GM21825 (cell line): Measurements from ENCODE around the gene DOCK4.

Source experiments
- ATAC-seq: cut with Tn5 transposase; IDR thresholded peaks from one replicate; pipeline ENCODE4 v1.9.1; 2021; ENCODE audit warnings: mild to moderate bottlenecking, moderate library complexity; ENCODE audit not compliant: unreplicated experiment

Gene DOCK4

DNA sequence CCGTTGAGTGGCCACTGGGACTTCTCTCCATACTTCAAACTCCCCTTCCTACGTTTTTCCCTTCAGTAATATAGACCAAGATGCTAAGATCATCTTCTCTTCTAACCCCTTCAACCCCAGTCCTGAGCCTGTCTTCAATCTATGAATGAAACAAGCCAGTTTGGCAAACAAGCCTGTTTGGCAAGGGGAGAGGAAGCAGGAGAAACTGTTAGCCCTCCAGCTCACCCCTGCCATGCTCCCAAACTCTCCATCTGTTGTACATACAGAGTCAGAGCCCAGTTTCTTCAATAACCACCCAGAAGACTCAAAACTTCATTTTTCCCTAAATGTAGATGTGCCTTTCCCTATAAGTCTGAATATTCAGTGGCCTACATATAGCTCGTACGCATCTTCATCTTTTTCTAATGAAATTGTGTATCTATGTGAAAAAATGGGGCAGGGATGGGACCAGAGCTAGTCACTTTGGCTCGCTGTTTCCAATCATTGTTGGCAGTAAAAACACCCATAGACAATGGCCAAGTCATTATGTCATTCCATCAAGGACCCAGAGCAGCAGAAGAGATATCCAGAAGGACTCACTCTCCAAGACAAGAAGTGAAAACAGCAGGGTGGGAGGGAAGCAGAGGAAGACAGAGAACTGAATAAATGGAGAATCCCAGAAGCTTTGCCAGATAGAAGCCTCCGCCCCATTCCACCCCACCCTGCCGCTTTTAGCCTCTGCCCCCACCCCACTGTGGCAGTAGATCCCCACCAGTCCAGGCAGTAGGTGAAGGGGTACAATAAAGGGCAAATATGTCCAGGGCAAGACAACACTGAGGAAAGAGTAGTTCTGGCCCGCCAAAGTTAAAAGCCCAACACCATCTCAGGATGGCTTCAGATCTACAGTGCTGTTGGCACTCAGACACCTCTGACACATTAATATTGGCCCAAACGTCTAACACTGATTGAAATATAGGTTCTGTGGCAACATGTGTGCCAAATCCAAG is 87.3 kb downstream of the DOCK4 start:
- no peak for ATAC-seq

DNA sequence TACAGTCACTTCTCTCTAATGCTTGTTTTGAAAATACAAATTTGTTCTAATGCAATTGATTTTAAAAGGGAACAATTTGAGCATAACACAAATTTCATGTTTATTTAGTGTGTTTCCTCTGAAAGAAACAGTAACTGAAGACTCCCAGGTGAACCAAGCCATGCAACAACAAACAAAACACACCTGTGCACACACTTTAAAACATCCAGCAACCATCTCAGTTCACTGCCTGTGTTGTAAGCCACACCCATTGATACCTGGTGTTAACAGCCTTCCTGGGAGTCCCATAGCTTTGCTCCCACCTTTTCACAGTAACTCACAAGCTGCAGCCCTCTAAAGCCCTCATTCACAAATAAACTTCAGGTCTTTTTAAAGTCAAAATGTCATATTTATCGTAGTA is 89.3 kb downstream of the DOCK4 start:
- no peak for ATAC-seq

DNA sequence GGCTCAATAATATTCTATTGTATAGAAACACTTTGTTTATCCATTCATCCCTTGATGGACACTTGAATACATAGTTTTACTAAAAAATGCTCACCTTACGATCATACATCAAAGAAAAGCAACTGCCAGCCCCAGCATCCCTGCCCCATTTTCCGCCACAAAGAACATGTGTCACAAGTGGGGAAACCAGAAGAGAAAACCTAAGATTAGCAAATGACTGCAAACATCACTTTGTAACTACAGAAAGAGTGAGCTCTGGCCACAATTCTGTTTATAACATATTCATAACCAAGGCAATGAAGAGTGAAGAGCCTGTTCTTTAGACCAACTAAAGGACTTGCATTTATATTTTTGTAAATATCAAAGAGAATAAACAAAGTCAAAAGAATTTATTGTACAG is 89.8 kb downstream of the DOCK4 start:
- no peak for ATAC-seq

DNA sequence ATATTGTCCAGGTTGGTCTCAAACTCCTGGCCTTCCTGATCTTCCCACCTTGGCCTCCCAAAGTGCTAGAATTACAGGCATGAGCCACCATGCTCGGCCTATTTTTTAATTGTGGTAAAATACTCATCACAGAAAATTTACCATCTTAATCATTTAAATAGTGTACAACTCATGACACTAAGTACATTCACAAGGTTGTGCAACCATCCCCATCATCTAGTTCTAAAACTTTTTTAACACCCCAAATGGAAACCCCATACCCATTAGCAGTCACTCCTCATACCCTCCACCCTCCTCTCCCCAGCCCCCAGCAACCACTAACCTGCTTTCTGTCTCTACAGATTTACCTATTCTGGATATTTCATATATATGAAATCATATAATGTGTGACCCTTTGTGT is 90.3 kb downstream of the DOCK4 start:
- ATAC-seq: no peak

DNA sequence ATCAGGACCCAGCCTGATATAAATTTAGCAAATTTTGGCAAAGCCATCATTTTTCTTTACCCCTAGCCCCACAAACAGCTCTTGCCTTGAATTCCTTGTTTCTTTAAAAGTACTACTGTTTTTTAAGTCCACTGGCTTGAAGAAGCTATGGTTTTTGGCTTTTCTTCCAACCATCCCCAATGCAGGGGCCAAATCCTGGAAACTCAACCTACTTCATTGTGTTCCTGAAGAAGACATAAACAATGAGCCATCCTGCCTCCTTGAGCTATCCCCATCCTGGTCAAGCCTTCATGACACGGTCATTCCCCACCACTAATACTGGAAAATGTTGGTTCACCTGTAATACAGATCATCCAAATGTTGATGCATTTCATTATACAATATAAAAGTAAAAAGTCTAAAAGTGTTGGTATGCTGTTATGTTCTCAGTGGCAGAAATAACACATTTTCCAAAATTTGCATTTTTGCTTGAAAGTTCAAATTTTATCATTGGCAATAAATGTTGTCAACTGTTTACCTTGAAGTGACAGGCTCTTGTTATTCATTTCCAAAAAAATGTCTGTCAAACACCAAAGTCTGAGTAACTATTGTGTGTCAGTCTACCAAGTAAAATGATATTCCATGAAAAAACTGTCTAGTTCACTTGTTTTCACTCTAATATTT is 92.2 kb downstream of the DOCK4 start:
- no peak for ATAC-seq

DNA sequence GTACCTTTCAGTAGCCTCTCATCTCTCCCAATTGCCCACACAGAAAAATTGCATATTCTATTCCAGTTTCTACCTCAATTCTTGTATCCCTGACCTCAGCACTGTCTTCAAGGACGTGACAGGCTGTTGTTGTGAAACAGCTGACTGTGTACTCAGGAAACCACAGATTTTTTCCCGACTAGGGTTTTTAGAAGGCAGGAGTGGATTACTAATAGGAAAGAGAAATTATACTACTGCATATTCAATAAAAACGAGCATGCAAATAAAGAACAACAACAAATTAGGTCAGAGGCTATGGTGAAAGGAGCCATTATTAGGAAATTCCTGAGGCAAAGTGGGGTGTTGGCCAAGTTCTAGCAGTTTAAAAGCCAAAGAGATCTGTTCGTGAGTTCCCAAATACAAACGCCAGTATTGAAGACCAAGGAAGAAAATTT is 93.4 kb downstream of the DOCK4 start:
- ATAC-seq: no peak

DNA sequence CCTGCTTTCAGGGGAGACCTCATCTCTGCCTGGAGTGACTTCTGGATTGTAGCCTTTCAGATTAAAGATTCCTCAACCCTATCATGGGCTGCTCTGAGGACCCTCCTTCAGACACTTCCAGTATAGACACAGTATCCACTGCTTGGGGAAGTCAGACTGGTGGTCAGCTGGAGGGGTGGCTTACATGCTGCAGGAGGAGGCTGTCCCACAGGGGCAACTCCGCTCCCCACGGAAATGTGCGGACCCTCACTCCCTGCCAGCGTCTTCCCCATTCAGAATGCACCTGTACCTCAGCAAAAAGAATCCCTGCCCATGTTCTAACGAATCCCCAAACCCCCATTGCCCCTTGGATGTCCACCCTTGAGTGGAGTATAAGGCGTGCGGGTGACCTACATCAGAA is 95.5 kb downstream of the DOCK4 start:
- ATAC-seq: no peak

DNA sequence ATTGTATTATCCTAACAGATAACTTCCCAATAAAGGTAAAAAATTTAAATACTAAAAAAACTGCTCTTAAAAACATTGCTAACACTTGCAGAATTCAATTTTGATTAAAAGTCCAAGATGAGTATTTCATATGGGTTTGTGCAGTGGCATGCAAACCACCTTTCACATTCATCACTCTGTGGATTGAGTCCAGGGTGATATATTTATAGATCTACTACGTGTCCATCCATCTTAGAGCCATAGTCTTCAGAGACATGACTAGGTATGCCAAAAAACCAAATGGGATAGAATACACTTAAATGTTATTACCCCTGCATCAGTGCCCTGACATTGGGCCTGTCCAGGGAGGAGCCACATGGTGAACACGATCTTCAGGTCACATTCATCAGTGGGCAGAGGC is 96.0 kb downstream of the DOCK4 start:
- no peak for ATAC-seq

DNA sequence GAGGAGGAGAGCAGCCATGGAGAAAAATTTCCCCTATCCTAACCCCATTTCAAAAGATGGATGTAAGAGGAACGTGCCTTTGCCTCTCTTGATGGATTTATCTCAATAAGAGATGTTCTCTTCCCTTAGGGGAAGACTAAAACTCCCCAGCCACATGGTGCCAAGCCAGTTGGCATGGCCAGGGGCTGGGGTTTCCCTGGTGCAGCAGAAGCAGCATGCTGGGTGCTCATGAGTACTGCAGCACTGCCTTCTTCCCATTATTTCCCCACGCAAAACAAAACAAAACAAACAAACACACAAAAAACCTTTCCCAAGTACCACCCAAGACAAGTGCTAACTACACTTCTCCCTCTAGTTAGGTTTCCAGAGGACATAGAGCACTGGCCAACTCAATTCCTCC is 97.2 kb downstream of the DOCK4 start:
- no peak for ATAC-seq

DNA sequence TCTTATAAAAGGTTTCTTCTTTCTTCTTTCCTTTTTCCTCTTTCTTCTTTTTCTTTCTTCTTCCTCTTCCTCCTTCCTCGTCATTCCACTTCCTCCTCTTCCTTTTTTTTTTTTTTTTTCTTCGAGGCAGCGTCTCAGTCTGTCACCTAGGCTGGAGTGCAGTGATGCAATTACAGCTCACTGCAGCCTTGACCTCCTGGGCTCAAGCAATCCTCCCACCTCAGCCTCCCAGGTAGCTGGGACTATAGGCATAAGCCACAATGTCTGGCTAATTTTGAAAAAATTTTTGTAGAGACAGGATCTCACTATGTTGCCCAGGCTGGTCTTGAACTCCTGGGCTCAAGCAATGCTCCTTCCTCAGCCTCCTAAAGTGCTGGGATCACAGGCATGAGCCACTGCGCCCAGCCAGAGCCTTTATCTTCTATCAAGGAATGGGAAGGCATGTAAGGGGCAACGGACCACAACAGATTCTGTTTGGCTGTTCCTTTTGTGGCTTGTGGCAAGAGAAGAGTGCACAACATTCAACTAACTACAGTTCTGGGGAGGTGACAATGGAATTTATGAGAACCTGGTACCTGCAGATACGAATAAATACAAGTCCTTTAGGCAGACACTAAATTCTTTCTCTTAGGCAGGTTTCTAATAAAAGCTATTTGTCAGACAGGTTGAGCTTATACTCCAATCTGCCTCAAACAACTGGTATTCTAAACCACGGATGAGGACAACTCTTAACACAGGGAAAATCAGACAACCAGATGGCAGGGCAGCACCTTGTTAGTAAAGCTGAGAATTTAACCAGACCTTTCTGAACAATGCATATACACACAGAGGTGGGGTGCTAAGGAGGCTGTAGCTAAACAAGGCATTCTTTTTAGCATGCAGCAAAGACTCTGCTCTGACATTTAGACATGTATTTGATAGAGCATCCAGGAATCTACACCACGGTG is 100.3 kb downstream of the DOCK4 start:
- no peak for ATAC-seq

DNA sequence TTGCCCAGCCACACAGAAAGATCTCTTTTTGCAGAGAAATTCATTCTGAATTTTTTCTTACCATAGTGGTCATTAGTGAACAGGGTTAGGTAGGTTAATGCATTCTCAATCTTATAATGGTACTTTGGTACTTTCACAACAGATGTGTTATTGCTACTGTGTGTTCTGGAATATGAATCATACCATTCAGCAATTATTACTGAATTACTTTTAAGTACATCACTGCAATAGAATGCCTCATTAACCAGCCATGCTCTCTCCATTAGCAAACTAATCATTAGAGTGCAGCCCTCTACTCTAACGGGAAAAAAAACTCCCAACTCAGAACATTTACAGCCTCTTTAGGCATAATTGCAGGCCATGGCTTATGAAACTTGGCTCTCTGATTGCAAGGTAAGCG is 102.1 kb downstream of the DOCK4 start:
- no peak for ATAC-seq

DNA sequence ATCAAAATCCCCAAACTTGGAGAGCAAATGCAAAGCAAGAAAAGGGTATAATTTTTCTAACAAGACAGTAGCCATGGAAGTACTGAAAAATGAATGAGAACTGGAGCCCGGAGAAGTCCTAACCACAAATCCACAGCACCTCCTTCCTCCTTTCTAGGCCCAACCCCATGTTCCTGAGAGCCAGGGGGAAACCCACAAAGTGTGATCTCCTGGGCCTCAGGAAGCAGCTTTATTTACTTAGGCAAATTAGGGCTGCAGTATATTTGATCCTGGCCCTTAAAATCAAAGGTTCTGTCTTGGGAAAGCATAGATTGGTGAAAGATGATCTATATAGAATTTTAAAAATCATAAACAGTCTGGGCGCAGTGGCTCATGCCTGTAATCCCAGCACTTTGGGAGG is 103.0 kb downstream of the DOCK4 start:
- no peak for ATAC-seq

DNA sequence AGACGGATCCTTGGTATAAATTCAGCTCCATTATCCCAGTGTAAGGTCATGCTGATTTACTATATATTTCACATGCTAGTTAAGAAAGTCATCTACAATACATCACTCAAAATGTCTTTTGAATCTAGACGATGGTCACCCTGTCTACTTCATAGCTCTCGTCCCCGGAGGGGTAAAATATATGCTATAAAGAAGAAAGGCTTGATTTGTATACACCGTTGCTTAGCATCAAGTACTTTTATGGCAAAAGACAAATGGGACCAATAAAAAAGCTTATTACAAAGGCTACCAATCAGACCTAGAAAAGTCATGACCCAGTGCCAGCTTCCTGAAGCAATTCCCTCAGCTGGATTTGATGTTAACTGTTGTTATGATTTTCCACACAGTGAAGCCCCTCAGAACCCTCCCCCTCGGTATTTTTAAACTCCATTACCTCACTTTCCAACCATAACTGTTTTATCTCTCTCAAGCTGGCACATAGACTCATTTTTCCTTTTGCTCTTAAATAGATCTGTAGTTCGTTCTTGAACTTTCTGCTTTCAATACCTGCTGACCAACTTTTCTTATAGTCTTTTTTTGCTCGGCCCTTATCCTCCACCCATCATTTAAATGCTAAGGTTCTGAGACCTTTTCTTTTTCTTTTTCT is 104.9 kb downstream of the DOCK4 start:
- no peak for ATAC-seq

DNA sequence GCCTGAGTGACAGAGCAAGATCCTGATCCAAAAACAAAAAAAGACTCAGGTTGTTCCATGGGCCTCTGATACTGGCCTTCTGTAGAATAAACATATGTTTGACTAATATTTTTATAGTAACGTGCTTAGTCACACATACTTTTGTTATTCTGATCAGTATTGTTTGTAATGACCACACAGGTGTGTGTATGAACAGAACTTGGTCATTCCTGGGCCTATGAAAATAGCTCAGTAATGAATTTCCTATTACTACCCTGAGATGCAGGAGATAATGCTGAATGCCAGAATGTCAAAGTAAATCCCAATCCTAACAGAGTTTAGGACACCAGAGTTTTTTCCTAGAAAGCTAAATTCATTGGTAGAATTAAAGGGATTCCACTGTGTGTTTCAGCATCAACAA is 108.7 kb downstream of the DOCK4 start:
- no peak for ATAC-seq

DNA sequence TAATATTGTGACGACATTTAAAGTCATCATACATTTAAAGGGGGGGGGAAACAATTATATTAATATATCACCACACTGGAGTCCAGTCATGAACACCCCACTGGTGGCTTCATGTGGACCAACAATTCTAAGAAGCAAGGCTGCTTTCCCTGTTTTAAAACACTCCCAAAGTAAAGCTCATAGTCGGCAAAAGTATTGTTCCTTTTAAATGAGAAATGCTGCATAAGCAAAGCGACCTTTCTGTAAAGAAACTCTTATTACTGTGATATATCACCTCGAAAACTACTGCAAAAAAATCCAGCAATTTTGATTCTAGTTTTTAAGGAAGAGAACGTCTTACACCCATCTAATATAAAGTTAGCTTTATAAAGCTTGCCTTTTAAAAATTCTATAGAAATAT is 112.8 kb downstream of the DOCK4 start:
- ATAC-seq: no peak

DNA sequence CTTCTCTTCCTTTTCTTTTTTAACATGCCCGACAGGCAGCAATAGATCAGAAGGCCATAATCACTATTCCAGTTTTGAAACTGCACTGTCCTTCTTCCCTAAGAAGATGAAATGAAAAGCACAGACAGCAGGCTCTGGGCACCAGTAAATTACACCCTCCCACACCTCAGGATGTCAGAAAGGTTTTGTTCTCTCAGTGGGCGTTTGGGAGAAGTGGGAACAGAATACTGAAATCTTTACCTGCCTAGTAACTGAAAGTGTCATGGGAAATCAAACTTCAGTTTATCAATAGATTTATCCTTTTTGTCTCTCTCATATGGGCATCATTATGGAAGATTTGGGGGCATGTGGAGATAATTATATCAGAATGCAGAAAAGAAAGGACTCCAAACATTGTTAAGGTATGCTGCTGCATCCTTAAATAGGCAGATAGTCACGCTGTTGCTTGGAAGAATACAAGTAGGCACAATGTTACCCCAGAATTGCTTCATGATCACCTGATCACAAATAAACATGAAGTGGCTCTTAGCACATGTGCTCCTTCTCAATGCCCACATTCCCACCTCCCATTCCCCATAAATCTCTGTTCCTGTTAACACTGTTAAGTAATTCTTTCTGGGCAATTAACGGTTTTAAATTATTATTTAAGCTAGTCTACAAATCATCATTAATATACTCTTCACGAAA is 113.3 kb downstream of the DOCK4 start:
- no peak for ATAC-seq

DNA sequence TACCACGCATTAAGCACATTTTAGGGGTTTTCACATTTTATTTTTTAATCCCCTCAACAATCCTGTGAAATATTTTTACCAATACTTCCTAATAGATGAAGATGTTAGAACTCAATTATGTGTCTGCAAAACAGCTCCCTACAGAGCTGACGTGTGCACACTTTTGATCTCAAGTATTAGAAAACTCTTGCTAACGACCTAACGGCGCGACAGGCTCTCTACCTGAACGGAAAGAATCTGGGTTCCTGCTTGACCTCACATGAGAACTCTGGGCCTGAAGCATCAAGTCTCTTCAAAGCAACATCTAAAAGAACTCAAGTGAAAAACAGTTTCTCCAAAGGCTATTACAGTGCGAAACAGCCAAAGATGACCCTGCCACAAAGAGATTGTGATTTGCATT is 113.9 kb downstream of the DOCK4 start:
- no peak for ATAC-seq

DNA sequence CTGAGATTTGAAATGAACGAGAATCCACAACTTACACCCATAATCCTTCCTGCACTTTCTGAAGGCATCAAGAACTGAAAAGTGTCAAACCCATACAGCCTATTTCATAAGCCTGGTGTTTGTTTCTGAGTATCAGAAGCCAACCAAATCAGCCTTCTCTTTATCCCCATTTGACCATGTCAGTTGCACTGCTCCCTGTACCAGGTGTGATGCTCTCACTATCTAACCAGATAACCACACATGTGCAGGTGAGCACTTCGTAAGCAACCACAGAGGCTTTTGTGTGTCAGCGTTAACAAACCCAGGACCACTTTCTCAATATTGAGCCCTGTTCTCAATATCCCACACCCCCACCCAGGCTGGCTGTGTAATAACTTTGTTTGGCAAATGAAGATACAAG is 114.4 kb downstream of the DOCK4 start:
- ATAC-seq: no peak

DNA sequence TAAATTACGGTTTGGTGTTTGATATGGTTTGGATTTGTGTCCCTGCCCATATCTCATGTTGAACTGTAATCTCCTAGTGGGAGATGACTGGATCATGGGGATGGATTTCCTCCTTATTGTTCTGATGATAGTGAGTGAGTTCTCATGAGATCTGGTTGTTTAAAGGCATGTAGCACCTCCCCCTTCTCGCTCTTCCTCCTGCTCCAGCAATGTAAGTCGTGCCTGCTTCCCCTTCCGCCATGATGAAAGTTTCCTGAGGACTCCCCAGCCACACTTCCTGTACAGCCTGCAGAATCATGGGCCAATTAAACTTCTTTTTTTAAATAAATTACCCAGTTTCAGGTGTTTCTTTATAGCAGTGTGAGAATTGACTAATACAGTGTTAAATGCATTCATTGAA is 116.6 kb downstream of the DOCK4 start:
- no peak for ATAC-seq

DNA sequence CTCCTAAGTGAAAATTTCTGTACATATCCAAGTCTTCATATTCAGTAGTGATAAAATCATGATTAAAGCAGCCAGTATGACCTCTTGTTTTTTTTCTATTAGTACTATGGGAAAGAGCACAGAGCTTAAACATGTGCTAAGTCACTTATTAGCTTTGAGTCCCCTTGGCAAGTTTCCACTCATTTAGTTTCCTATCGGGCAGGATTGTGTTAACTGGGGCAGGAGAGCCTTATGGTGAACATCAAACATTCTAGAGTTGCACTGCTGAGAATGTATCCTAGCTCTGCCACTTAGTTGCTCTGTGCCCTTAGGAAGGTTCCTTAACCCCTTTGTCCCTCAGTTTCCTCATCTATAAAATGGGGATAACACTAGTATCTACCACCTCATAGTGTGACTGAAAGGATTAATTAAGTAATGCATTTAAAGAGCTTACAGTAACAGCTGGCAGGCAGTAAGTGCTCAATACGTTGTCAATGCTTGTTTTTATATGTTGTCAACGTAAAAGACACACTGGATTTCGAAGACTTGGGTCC is 117.6 kb downstream of the DOCK4 start:
- no peak for ATAC-seq
